Epithelial cell of esophagus (primary cell): ENCODE measurements around the gene CEP170B.
"Not testable (repeated sequence)": the region's sequence is repeated elsewhere in the genome, so short reads cannot be mapped to it uniquely, and the experiment has no call there.

Source experiments
- DNase-seq: peaks from one replicate; pipeline ENCODE4 v3.0.0; 2010; ENCODE audit warnings: low read depth
- H3K4me3 ChIP-seq: 2 replicates; pipeline ENCODE4 v1.5.1; 2011; ENCODE audit warnings: mild to moderate bottlenecking, low read length, control low read depth
- CTCF ChIP-seq: IDR thresholded peaks from 2 replicates; pipeline ENCODE4 v1.5.1; 2011; ENCODE audit warnings: low read depth, mild to moderate bottlenecking, low read length, control low read depth, inconsistent platforms; ENCODE audit not compliant: insufficient read depth; ENCODE audit errors: missing control alignments

The CEP170B gene

DNA sequence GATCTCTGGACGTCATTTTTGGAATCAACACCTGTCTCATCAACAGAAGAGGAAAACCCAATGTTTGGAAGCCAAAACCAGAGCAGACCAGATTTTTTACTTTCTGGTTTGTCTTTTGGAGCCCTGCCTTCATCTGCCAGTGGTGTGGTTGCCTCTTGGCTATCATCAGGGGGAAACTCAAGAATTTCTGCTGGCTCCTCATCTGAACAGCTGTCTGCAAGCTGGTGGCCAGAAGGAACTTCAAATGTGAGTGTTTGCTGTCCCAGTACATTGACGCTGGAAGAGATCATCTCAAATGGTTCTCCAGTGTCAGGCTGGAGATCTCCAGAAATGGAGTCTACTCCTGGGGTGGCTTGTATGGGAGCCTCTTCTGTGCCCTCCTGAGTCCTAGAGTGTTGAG lies 73.4 kb downstream of the CEP170B start:
- no peak for TF ChIP-seq CTCF
- no peak overlapping the region for H3K4me3 ChIP-seq
- DNase-seq: no peak

DNA sequence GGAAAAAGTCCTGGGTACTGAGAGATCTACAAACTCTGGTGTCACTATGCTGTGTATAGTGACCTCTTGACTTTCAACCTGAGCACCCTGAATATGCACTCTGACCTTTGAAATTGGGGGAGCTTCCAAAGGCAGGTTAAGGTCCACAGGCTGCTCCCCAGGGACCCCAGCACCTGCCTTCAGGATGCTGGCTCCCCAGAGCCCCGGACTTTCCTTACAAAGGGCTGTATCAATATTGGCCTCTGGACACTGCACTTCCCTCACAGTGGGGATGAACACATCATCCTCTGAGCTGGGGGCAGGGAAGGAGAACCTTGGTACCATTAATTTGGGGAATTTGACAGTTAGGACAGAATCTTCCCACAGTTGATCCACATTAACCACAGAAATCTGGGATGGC lies 73.9 kb downstream of the CEP170B start:
- no peak for TF ChIP-seq CTCF
- H3K4me3 ChIP-seq: no peak overlapping the region
- DNase-seq: no peak

- TF ChIP-seq CTCF: no peak
- no peak for DNase-seq
- H3K4me3 ChIP-seq: no peak overlapping the region
Measured at GRCh38 chr14:104939666-104940410, 74.8 kb downstream of the CEP170B start.

GRCh38 chr14:104940526-104941150 lies 75.6 kb downstream of the CEP170B start:
- DNase-seq: no peak
- no peak for TF ChIP-seq CTCF
- H3K4me3 ChIP-seq: no peak overlapping the region

GRCh38 chr14:104941508-104942365 lies 76.7 kb downstream of the CEP170B start:
- H3K4me3 ChIP-seq: no peak overlapping the region
- no peak for DNase-seq
- no peak for TF ChIP-seq CTCF

- no peak for DNase-seq
- no peak overlapping the region for H3K4me3 ChIP-seq
- no peak for TF ChIP-seq CTCF
Measured at GRCh38 chr14:104942586-104942985, 77.5 kb downstream of the CEP170B start.

- not testable (repeated sequence) for DNase-seq, H3K4me3 ChIP-seq
Measured at GRCh38 chr14:104943216-104944015, 78.3 kb downstream of the CEP170B start.

DNA sequence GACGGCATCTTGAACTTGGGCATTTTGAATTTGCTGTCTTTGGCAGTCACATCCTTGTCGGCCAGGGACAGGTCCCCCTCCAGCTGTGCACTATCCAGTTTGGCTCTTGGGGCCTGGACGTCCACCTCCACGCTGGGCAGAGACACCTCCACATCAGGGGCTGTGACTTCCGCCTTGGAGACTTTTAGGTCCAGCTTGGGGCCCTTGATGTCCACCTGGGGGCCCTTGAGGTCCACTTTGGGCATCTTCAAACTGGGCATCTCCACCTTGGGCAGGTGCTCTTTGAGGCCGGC lies 78.9 kb downstream of the CEP170B start:
- H3K4me3 ChIP-seq, DNase-seq: not testable (repeated sequence)

DNA sequence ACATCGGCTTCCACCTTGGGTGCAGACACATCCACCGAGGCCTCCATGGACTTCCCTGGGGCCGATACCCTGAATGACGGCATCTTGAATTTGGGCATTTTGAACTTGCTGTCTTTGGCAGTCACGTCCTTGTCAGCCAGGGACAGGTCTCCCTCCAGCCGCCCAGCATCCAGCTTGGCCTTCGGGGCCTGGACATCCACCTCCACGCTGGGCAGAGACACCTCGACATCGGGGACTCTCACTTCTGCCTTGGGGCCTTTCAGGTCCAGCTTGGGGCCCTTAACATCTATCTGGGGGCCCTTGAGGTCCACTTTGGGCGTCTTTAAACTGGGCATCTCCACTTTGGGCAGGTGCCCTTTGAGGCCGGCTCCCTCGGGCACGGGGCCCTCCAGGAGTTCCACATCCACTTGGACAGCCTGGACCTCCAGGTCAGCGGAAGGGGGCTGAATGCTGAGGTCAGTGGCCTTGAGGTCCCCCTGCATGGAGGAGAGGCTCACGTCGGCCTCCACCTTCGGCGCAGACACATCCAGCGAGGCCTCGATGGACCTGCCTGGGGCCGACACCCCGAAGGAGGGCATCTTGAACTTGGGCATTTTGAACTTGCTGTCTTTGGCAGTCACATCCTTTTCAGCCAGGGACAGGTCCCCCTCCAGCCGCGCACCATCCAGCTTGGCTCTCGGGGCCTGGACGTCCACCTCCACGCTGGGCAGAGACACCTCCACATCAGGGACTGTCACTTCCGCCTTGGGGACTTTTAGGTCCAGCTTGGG lies 79.6 kb downstream of the CEP170B start:
- H3K4me3 ChIP-seq, DNase-seq: not testable (repeated sequence)

- H3K4me3 ChIP-seq, DNase-seq: not testable (repeated sequence)
Measured at GRCh38 chr14:104945266-104945665, 80.2 kb downstream of the CEP170B start.
